HG03575 (cell line): ENCODE results near the gene MYL6.
"Not testable (repeated sequence)": the region's sequence is repeated elsewhere in the genome, so short reads cannot be mapped to it uniquely, and the experiment has no call there.

Experiments used
- ATAC-seq: cut with Tn5 transposase; IDR thresholded peaks from one replicate; pipeline ENCODE4 v1.9.1; 2021; ENCODE audit not compliant: unreplicated experiment, insufficient number of reproducible peaks, low FRiP score; ENCODE audit errors: extremely low read depth

MYL6 gene

DNA sequence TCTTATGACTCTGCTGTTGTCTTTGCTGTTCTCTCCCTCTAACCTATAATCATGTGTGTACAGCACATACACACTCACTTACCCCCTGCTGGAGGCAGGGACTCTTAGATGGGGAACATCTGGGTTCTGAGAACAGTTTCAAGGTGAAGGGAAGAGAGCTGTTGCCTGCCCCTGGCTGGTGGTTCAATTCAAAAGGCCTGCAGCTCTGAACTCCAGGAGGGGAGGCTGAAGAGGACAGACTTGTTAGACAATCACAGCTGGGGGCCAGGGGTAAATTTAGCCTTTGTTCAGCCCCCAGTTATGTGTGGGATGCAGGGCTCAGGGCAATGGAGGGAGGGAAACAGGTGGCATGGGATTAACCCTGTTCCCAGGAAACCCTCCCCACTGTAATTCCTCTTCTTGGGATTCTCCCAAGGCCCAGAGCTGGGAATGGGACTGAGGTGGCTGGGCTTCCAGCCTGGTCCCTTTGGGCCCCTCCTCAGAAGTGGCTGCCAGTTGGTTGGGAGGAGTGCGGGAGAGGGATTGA lies 3.9 kb upstream of the MYL6 start:
- ATAC-seq, result no peak

- ATAC-seq, result no peak
These were observed 3.3 kb upstream of the MYL6 start for GRCh38 chr12:56154818-56155217.

GRCh38 chr12:56155256-56155845 lies 2.8 kb upstream of the MYL6 start:
- ATAC-seq, result no peak

DNA sequence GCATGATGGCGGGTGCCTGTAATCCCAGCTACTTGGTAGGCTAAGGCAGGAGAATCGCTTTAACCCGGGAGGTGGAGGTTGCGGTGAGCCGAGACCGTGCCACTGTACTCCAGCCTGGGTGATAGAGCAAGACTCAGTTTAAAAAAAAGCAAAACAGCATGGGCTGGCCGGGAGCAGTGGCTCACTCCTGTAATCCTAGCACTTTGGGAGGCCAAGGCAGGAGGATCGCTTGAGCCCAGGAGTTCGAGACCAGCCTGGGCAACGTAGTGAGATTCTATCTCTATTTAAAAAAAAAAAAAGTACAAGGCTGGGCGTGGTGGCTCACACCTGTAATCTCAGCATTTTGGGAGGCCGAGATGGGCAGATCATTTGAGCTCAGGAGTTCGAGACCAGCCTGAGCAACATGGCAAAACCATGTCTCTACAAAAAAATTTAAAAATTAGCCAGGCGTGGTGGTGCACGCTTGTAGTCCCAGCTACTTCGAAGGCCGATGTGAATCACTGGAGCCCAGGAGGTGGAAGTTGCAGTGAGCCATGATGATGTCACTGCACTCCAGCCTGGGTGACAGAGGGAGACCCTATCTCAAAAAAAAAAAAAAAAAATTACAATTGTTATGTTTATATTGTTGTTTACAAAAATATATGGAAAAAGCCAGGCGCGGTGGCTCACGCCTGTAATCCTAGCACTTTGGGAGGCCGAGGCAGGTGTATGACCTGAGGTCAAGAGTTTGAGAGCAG lies 1.5 kb upstream of the MYL6 start:
- ATAC-seq, result not testable (repeated sequence)

GRCh38 chr12:56157201-56158028 lies 744 bp upstream of the MYL6 start:
- ATAC-seq, result no peak

GRCh38 chr12:56158926-56159461 lies 835 bp downstream of the MYL6 start:
- no peak for ATAC-seq

- no peak for ATAC-seq
These were observed 1.5 kb downstream of the MYL6 start for GRCh38 chr12:56159482-56160192.

GRCh38 chr12:56160193-56160763 lies 2.1 kb downstream of the MYL6 start:
- ATAC-seq, result no peak

DNA sequence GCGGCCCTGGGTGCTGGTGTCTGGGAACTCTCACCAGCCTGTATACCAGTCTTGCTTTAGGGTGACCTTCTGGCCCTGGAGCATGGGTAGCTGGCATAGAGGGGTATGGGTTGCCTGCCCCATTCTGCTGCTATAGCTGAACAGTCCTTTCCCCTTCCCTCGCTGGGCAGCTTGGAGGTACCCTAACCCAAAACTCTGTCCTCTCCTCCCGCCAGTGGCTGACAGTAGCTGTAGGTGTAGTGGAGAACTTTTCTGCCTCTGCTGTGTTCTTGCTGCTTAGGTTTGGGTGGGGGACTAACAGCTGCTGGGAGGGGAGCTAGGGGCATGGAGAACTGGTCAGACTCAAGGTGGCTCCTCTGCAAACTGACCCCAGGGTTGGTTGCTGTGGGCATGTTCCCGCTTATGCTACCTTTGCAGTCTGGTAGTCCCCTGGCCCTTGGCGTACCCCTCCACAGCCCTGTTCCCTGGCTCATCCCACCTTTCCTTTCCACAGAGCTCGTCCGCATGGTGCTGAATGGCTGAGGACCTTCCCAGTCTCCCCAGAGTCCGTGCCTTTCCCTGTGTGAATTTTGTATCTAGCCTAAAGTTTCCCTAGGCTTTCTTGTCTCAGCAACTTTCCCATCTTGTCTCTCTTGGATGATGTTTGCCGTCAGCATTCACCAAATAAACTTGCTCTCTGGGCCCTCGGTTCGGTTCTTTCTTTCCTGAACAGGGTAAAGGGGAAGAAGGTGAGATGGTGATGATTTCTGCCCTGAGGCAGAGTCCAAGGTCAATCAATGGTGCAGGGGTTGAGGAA lies 2.9 kb downstream of the MYL6 start:
- no peak for ATAC-seq

- ATAC-seq, result no peak
These were observed 3.7 kb downstream of the MYL6 start for GRCh38 chr12:56161690-56162351.

GRCh38 chr12:56162468-56163290 lies 4.5 kb downstream of the MYL6 start:
- no peak for ATAC-seq

DNA sequence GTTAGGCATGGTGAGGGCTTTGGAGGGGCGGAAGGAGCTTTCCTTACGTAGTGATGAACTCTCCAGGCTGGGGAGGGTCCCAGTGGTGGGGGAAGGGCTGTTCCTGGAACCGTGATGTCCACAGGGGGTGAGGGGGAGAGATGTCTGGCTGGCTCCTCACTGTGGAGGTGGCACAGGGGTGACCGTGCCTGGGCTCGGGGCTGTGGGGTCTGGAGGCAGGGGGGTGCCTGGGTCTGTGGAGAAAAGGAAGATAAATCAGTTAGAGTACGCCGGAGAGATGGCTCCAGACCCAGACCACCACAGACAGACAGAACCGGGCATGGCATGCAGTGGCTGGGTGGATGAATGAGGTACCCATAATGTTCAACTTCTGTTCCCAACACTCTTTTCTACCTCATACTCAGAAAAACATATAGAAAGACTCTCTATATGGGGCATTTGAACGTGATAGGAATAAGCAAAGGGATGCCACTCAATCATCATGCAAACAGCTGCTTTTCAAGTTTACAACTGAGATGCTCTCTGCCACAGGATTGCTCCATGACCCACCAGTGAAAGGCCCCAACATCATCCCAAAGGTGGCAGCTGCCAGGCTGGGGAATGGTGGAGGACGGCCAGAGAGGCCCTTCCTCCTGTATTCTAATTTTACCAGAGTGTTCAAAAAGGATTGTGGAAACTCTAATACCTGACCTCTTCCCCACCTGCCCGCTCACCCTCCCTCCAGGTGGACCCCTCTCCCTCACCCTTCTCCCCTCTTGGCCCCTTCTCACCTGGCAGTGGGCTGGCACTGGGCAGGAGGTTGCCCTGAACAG lies 5.6 kb downstream of the MYL6 start:
- ATAC-seq, result no peak

GRCh38 chr12:56164345-56164729 lies 6.2 kb downstream of the MYL6 start:
- ATAC-seq, result no peak

DNA sequence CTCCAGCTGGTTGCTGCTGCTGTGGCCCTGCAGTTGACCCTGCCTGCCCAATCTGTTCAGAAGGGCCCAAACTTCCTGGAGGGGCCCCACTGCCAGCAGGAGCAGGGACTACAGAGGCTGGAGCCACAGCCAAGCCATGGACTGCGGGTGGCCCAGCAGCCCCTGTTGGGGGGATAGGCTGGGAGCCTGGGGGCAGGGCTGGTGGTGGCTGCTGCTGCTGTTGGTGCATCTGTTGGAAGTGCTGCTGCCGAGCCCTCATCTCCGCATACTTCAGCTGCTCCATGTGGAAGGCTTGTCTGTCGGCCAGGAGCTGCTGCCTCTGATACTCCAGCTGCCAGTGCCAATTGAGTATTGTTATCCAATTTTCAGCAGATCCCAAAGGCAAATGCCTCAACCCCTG lies 7.2 kb downstream of the MYL6 start:
- no peak for ATAC-seq

GRCh38 chr12:56169229-56169759 lies 11.1 kb downstream of the MYL6 start:
- ATAC-seq, result no peak

DNA sequence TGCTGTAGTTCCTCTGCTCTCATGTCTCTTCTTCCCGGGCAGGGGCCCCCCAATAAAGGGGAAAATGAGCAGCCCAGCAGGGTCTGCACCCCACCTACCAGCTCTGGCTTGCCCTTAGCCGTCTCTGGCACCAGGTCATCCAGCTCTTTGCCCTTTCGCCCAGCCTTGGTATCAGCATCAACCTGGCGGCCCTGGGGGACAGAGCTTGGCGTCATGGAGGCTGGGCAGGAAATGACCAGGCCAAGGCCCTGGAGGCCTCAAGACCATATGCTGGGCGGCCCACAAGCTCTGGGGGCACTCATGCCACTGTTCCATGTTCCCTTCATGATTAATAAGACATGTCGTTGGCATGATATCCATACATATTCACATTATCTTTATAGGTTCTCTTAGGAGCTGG lies 14.7 kb downstream of the MYL6 start:
- ATAC-seq, result no peak
